ENCODE measurements around the gene ANO4. TPM values are rescaled to one million over a fixed set of nuclear protein-coding genes. Genes with fewer than 3 reads are reported as not detected.

ANO4 gene
- total and polyA plus RNA-seq, 8 donors, result 0.37 TPM; not detected in 7

GRCh38 chr12:101174541-101174940 lies 380.0 kb downstream of the ANO4 start:
- TF ChIP-seq EP300 (IDR thresholded peaks at IDR 0.05) (no peak), POLR2AphosphoS5 (IDR thresholded peaks at IDR 0.05) (no peak), POLR2A (IDR thresholded peaks at IDR 0.05) (no peak), CTCF (IDR thresholded peaks at IDR 0.05) (no peak)
- Histone ChIP-seq H3K36me3 (no peaks in the 10 kb centered on the region), H3K4me3 (no peak overlapping the region), H3K27ac (no peak overlapping the region), H3K27me3 (no peaks in the 10 kb centered on the region), H3K9me3 (peaks cover 0 to 9% (median 0%) of the 10 kb centered on the region in 4 donors), H3K4me1 (no peaks in the 10 kb centered on the region)
- WGBS, 5 donors, result 42 to 87% (median 76%) methylated on average over 3 of the region's 3 CpGs
- intact Hi-C loops (cut with DNase I; ENCODE audit: low total_unique reads), result no loop called here
- peak in 1 of 2 donors; percentile 46 for DNase-seq

Other genes starting within 250 kb of the ANO4 start
- 10 to 100 TPM in 1 of 5 donors, 1 to 10 TPM in 3, not detected in 1; 1.8 to 29.7 (median 6.2) TPM for gene GAS2L3, start 221.1 kb upstream of the ANO4 start, total RNA-seq
- gene GAS2L3, start 221.1 kb upstream of the ANO4 start, polyA plus RNA-seq, result 1 to 10 TPM; 1.0 to 1.5 (median 1.1) TPM

Measured in stomach (tissue), 9 donors.